HepG2 (cell line): Measurements from ENCODE around the gene RERE. TPM values are rescaled to one million over a fixed set of nuclear protein-coding genes. Genes with fewer than 3 reads are reported as not detected.

Source experiments
- ATAC-seq: fragments of 200-7000 bp; cut with Tn5 transposase; 3 replicates; pipeline ENCODE4 v1.9.1; 2020; ENCODE audit warnings: mild to moderate bottlenecking, moderate library complexity
- BruUV-seq: library from RNA; stranded (reverse); fragments of 400-500 nt; replicated peaks from 2 replicates; lab custom pipeline; 2021; lab: Mats Ljungman, UMichigan
- CTCF ChIA-PET: fragments of 300-600 bp; formaldehyde crosslinking; extraction: SDS; loops from one replicate; lab custom pipeline; 2021; ENCODE audit warnings: low total read pairs, inconsistent platforms, low intra/inter-chr PET ratio; lab: Yijun Ruan, JAX
- POLR2A ChIA-PET: fragments of 350-600 bp; sonication (Branson Sonifier 250); formaldehyde crosslinking; loops from one replicate; lab custom pipeline; 2020; ENCODE audit warnings: antibody characterized with exemption, inconsistent platforms; lab: Yijun Ruan, JAX
- DNase-seq: peaks from one replicate; pipeline ENCODE4 v3.0.0-alpha.2; 2015; ENCODE audit warnings: low spot score
- FAIRE-seq: peaks from 3 replicates; lab custom pipeline; 2011; peaks lifted over from hg19 to GRCh38; lab: Jason Lieb, UNC
- H2AFZ ChIP-seq: one replicate; pipeline ENCODE4 v1.6.1; 2011; ENCODE audit warnings: low read length, inconsistent platforms
- H3K27ac ChIP-seq: fragments of 300-600 bp; 3 replicates; pipeline ENCODE4 v1.8.0; 2011; ENCODE audit warnings: mixed run types, mild to moderate bottlenecking, mixed read lengths, low read length, inconsistent platforms; ENCODE audit not compliant: insufficient read depth; ENCODE audit errors: extremely low read length
- H3K27me3 ChIP-seq, 2 experiments: fragments of 200-600 bp in 1 of 2; 2 replicates in 1 of 2; 3 replicates in 1 of 2; pipeline versions ENCODE4 v1.6.0 to v1.8.0; 2011; ENCODE audit warnings: low read length in 2 of 2, mild to moderate bottlenecking in 2 of 2, moderate library complexity in 2 of 2, inconsistent platforms in 1 of 2; ENCODE audit not compliant: insufficient read depth in 2 of 2, control insufficient read depth in 1 of 2
- H3K36me3 ChIP-seq, 2 experiments: fragments of 200-600 bp in 1 of 2; replicated peaks in 1 of 2; 2 replicates in 1 of 2; 3 replicates in 1 of 2; pipeline versions ENCODE4 v1.5.1 to v1.8.0; 2011; ENCODE audit warnings: low read length in 2 of 2, inconsistent platforms in 1 of 2; ENCODE audit not compliant: insufficient read depth in 2 of 2, control insufficient read depth in 1 of 2
- H3K4me1 ChIP-seq: 2 replicates; pipeline ENCODE4 v1.5.1; 2012; ENCODE audit warnings: low read length, inconsistent platforms; ENCODE audit not compliant: insufficient read depth
- H3K4me2 ChIP-seq: 2 replicates; pipeline ENCODE4 v1.6.0; 2011; ENCODE audit warnings: low read depth, low read length, inconsistent platforms
- H3K4me3 ChIP-seq, 3 experiments: fragments of 200-600 bp in 1 of 3; sonication (generic), shearing (Covaris generic) in 1 of 3; replicated peaks in 1 of 3; 2 replicates each; pipeline ENCODE4 v1.5.1; 2011 to 2016; ENCODE audit warnings: low read length in 3 of 3, inconsistent platforms in 2 of 3, low read depth in 2 of 3, mild to moderate bottlenecking in 2 of 3, control low read depth in 1 of 3, mixed read lengths in 1 of 3; ENCODE audit not compliant: insufficient read depth in 1 of 3
- H3K79me2 ChIP-seq: one replicate; pipeline ENCODE4 v1.6.1; 2011; ENCODE audit warnings: low read length, inconsistent platforms; ENCODE audit not compliant: insufficient read depth
- H3K9ac ChIP-seq: 2 replicates; pipeline ENCODE4 v1.6.0; 2011; ENCODE audit warnings: mild to moderate bottlenecking, low read depth, low read length, inconsistent platforms; ENCODE audit not compliant: insufficient read depth
- H3K9me3 ChIP-seq: 2 replicates; pipeline ENCODE4 v1.5.1; 2012; ENCODE audit warnings: mild to moderate bottlenecking, low read length
- H4K20me1 ChIP-seq: 2 replicates; pipeline ENCODE4 v1.6.0; 2011; ENCODE audit warnings: inconsistent platforms, mild to moderate bottlenecking, low read length, moderate library complexity; ENCODE audit not compliant: insufficient read depth
- AGO2 ChIP-seq: fragments of 200-400 bp; formaldehyde crosslinking; optimal IDR thresholded peaks from 2 replicates; pipeline ENCODE3; 2017; ENCODE audit warnings: mild to moderate bottlenecking, low read depth, low read length, moderate library complexity
- CBX1 ChIP-seq: IDR thresholded peaks from one replicate; pipeline ENCODE4 v1.6.1; 2016; ENCODE audit warnings: antibody characterized with exemption, low read depth
- FOXP4 ChIP-seq: sonication (generic); formaldehyde crosslinking; IDR thresholded peaks from 2 replicates; pipeline ENCODE4 v1.4.0; 2020; ENCODE audit warnings: missing genetic modification reagents
- KLF13 ChIP-seq: sonication (generic); formaldehyde crosslinking; IDR thresholded peaks from 2 replicates; pipeline ENCODE4 v1.4.0; 2020; ENCODE audit warnings: mild to moderate bottlenecking, missing genetic modification reagents
- MBNL3 ChIP-seq: fragments of 250-450 bp; sonication (Bioruptor Pico); conservative IDR thresholded peaks from 2 replicates; pipeline ENCODE4 v1.8.0; 2022; ENCODE audit warnings: mild to moderate bottlenecking, inconsistent platforms
- MLLT10 ChIP-seq: sonication (generic); formaldehyde crosslinking; IDR thresholded peaks from 2 replicates; pipeline ENCODE4 v1.4.0; 2020; ENCODE audit warnings: missing genetic modification reagents
- SMARCC2 ChIP-seq: fragments of 450-650 bp; IDR thresholded peaks from 2 replicates; pipeline ENCODE4 v1.6.1; 2017; ENCODE audit warnings: antibody characterized with exemption, mild to moderate bottlenecking
- SOX6 ChIP-seq, 2 experiments: fragments of 450-650 bp in 1 of 2; sonication (generic) in 1 of 2; formaldehyde crosslinking in 1 of 2; IDR thresholded peaks; 2 replicates each; pipeline versions ENCODE4 v1.4.0 to v1.6.1; 2017 to 2020; ENCODE audit warnings: antibody characterized with exemption in 1 of 2, mild to moderate bottlenecking in 1 of 2, missing genetic modification reagents in 1 of 2
- THAP8 ChIP-seq: sonication (generic); formaldehyde crosslinking; IDR thresholded peaks from 2 replicates; pipeline ENCODE4 v1.5.1; 2020; ENCODE audit warnings: missing genetic modification reagents, mild to moderate bottlenecking, borderline replicate concordance
- ZBTB4 ChIP-seq: sonication (generic); formaldehyde crosslinking; IDR thresholded peaks from 2 replicates; pipeline ENCODE4 v1.4.0; 2020; ENCODE audit warnings: missing genetic modification reagents, mild to moderate bottlenecking, borderline replicate concordance
- ZNF136 ChIP-seq: sonication (generic); formaldehyde crosslinking; IDR thresholded peaks from 2 replicates; pipeline ENCODE4 v1.8.1; 2022; ENCODE audit warnings: low read depth, mild to moderate bottlenecking, moderate library complexity, missing genetic modification reagents
- ZNF317 ChIP-seq: sonication (generic); formaldehyde crosslinking; IDR thresholded peaks from 2 replicates; pipeline ENCODE4 v1.5.0; 2020; ENCODE audit warnings: mild to moderate bottlenecking, missing genetic modification reagents
- in situ Hi-C: cut with HindIII; loops from 2 replicates; pipeline ENCODE4 v1.10.0; 2017; ENCODE audit warnings: low pct_unique_long_range_greater_than_20kb; ENCODE audit not compliant: extremely low pct_ligation_motif_present
- intact Hi-C: fragments of 100-400 bp; cut with micrococcal nuclease; formaldehyde crosslinking; loops from one replicate; pipeline ENCODE4 v1.10.0; 2022; ENCODE audit not compliant: unreplicated experiment
- polyA plus RNA-seq, 8 experiments: library from polyadenylated mRNA; depleted of rRNA in 3 of 8; stranded (reverse) in 7 of 8; unstranded in 1 of 8; fragments of >200 nt; fragmentation: Illumina TruSeq in 4 of 8; extraction: Trizol in 4 of 8; gene quantifications; 2 replicates each; pipeline versions ENCODE4 v1.2.1 to v1.2.3, GENCODE V29; 2011 to 2016; ENCODE audit warnings: low read depth in 4 of 8, missing spikeins in 1 of 8, mixed read lengths in 1 of 8; ENCODE audit not compliant: insufficient read depth in 1 of 8
- total RNA-seq, 5 experiments: library from RNA; depleted of rRNA; stranded (reverse); fragments of >200 nt; fragmentation: Illumina TruSeq; extraction: Trizol; gene quantifications; 2 replicates each; pipeline ENCODE4 v1.2.3, GENCODE V29; 2016; ENCODE audit warnings: low read depth in 1 of 5

Gene RERE
- total and polyA plus RNA-seq, 2 of the 13 experiments (the other 11 are each of a cell fraction or from before 2014, with no cell fraction given): 18.3 to 21.9 TPM

- TF ChIP-seq CBX1 (no peak), ZNF317 (CRISPR knock-in tag) (no peak), SMARCC2 (no peak), ZNF136 (CRISPR knock-in tag) (no peak), KLF13 (no peak), SOX6 (IDR thresholded peaks at IDR 0.05) (no peak), SOX6 (CRISPR knock-in tag; IDR thresholded peaks at IDR 0.05) (no peak), AGO2 (no peak)
Measured at GRCh38 chr1:8595941-8596340, 221.5 kb downstream of the RERE start (continued).

GRCh38 chr1:8595332-8595731, 222.1 kb downstream of the RERE start:
- intact Hi-C loops (no loop called here), in situ Hi-C loops (no loop called here)
- Histone ChIP-seq H3K27me3 (no peaks in the 10 kb centered on the region), H3K4me1 (peaks cover 24% of the 10 kb centered on the region), H3K27ac (no peak overlapping the region), H3K79me2 (peaks cover 91% of the 10 kb centered on the region), H4K20me1 (peaks cover 45% of the 10 kb centered on the region), H3K9ac (no peak overlapping the region), H3K4me2 (no peak overlapping the region), H3K9me3 (no peaks in the 10 kb centered on the region), H2AFZ (no peak overlapping the region), H3K4me3 (no peak overlapping the region), H3K36me3 (peaks cover 9 to 26% of the 10 kb centered on the region in 2 experiments)
- ChIA-PET POLR2A (no interaction called here), CTCF (no interaction called here)
- FAIRE-seq (no peak), DNase-seq (no peak), ATAC-seq (no peak)
- TF ChIP-seq MBNL3 (CRISPR knock-in tag) (no peak), MLLT10 (CRISPR knock-in tag) (no peak), ZBTB4 (CRISPR knock-in tag) (no peak), THAP8 (CRISPR knock-in tag) (no peak), FOXP4 (CRISPR knock-in tag) (no peak)
- no TSS peak for BruUV-seq
